GM18508 (cell line): ENCODE data around the gene STXBP1.

Experiments
- ATAC-seq: cut with Tn5 transposase; IDR thresholded peaks from one replicate; pipeline ENCODE4 v1.9.1; 2021; ENCODE audit warnings: moderate number of reproducible peaks; ENCODE audit not compliant: insufficient read depth, unreplicated experiment

Gene STXBP1

GRCh38 chr9:127611899-127612790 lies at the start of gene STXBP1:
TSS of gene STXBP1 (plus strand) at chr9:127612277. CDS start at chr9:127612404, 127 bp downstream.
- no peak for ATAC-seq

DNA sequence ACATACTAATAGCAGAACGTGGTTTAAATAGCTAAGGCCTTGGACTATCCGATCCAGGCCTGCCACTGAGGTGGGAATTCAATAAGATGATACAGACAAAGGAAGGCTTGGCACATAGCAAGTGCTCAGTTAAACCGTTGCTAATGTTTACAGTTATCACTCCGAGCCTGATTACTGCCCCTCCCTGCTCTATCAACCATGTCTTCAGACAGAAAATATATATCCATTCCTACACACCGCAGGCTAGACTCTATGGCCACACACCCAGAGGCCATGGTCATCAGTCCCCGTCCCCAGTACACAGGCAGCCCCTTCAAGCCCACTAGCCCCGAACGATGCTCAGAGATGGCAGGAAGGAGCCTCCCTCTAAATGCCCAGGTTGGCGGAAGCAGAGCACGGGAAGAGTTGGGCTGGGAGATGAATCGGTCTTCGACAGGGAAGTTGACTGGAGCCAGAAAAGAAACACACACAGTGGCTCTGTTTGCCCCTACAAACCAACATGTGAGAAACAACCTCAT lies 49.7 kb upstream of the STXBP1 start:
- no peak for ATAC-seq

DNA sequence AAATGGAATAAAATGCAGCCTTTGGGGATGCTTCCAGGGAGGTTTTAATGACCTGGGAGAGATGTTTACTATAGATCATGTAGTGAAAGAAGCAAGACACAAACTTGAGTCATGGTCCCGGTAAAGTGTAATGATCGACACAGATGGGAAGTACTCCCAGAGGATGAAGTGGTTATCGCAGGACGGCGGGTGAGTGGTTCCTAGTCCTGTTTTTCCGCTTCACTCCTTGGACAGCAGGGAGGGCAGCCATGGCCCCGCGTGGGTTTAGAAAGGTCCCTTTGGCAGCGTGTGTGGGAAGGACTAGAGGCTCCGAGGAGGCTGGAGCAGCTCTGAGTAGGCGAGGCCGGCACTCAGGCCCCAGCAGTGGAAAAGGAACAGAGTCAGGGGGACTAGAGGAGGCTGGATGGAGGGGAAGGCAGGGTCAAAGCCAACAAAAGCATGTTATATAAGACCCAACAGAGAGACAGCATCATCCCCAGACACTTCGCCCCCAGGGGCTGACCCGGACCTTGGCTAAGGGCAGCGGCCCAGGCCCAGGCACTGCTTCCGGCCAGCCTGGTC lies 49.2 kb upstream of the STXBP1 start:
- no peak for ATAC-seq

DNA sequence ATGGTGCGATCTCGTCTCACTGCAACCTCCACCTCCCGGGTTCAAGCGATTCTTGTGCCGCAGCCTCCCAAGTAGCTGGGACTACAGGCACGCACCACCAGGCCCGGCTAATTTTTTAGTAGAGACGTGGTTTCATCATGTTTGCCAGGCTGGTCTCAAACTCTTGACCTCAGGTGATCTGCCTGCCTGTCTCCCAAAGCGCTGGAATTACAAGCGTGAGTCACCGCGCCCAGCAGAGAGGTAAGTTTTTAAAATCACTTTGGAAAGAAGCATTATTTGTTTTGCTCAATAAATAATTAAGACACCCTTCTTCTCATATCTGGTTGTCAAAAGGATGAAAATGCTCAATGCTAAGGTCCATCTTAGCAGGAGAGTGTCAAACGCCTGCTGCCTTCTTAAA lies 48.5 kb upstream of the STXBP1 start:
- no peak for ATAC-seq

- no peak for ATAC-seq
These were observed 46.8 kb upstream of the STXBP1 start for GRCh38 chr9:127565231-127565630.

DNA sequence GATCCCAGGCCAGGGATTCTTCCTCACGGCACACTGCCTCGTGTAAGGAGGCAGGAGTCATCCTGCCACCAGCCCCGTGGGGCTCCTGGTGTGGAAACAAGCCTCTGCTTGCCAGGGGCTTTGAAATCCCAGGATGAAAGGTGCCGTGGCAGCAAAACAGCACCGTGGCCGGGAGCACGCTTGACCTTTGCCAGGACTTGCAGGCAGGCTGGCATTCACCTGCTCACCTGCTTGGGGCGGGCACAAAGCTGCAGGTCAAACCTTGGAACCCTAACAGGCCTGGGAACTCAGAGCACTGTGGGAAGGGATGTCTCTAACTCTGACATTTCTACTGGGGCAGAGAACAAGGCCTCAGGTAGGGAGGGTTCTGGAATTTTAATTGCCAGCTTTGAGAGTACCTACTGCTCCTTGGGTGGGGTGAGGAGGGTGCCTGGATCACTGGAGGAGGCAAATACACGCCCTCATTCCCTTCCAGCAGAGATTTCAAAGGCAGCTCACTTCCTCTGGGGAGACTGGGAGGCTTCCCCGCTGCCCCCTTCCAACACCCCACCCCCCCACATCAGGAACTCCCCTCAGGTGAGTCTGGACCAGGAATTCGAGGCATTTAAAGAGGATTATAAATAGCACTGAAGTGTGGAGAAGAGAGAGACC lies 45.6 kb upstream of the STXBP1 start:
- no peak for ATAC-seq

GRCh38 chr9:127567035-127567729 lies 44.9 kb upstream of the STXBP1 start:
- ATAC-seq, result no peak

GRCh38 chr9:127567730-127568617 lies 44.1 kb upstream of the STXBP1 start:
- ATAC-seq, result no peak

GRCh38 chr9:127568618-127568970 lies 43.5 kb upstream of the STXBP1 start:
- ATAC-seq, result no peak

DNA sequence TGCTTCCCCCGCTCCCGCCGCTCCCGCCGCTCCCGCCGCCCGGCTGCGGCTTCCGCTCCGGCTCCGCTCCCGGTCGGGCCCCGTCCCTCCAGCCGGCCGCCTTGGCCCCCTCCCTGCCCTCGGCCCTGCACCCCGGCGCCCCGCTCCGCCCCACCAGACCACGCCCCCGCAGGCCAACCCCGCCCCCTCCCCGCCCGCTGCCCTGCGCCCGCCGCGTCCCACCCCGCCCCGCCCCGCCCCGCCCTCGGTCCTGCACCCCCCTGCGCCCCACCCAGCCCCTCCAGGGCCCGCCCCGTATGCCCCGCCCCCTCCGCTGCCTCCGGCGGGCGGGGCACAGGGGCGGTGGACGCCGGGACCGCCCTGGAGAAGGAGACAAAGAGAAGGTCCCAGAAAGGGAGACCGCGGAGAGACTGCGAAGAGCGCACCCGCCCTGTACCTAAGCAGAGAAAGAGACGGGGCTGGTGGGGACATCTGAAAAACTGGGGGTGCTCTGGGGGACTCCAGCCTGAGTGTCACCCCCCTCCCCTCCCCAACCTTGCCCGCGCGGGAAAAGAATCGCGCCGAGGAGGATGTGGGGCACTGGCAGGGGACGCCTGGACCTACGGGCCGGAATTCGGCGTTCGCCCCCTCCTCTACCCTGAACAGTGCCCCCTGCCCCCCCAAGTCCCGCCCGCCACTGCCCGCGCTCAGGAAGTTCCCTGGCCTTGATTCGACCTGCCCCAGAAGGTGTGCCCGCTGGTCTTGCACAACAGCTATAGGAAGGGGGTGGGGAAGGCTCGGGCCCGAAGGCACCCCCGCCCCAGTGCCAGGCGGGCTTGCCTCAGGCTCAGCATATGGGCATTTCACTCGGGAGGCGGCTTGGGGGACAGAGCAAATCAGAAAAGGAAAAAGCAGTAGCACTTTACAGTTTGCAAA lies 42.8 kb upstream of the STXBP1 start:
- ATAC-seq, result no peak

DNA sequence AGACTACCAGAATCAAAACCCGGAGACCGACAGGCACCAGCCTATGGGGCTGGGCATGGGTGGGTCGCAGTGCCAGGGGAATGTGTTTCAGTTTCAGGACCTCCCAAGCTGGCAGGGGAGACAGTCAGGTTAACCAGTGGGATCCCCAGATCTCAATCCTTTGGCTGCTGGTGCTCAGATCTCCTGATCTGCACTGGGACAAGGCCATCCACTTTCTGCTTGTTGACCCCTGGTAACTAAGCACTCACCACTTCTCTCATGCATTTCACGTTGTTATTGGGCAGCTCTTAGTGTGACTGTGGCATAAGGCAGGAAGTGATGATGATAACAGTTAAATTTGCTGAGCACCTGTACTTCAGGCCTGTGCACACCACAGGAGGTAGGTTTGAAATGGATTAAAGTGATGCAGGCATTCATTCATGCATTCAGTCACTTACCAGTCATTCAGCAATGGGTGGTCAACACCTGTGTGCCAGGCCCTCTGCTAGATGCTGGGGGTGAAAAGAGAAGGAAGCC lies 42.1 kb upstream of the STXBP1 start:
- ATAC-seq, result no peak

GRCh38 chr9:127570533-127571111 lies 41.5 kb upstream of the STXBP1 start:
- no peak for ATAC-seq

DNA sequence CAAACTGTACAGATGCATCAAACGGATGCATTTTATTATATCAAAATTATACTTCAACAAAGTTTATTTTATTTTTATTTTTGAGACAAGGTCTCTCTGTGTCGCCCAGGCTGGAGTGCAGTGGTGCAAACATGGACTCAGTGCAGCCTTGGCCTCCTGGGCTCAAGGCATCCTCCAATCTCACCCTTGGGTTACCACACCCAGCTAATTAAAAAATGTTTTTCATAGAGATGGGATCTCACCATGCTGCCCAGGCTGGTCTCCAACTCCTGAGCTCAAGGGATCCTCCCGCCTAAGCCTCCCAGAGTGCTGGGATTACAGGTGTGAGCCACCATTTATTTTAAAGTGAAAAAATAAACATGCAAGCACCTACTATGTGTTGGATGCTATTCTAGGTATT lies 40.1 kb upstream of the STXBP1 start:
- ATAC-seq, result no peak

GRCh38 chr9:127572961-127573721 lies 38.9 kb upstream of the STXBP1 start:
- ATAC-seq, result no peak

GRCh38 chr9:127574072-127574993 lies 37.7 kb upstream of the STXBP1 start:
- ATAC-seq, result no peak
